T-helper 2 cell treated with Interferon-gamma antibody and Interleukin-4, amounts not matched to agents 5 μg/mL and 100 μg/mL, for 36 hours (primary cell): ENCODE results near the gene LRRC9.
"Not testable (repeated sequence)": the region's sequence is repeated elsewhere in the genome, so short reads cannot be mapped to it uniquely, and the experiment has no call there.

Experiments used
- DNase-seq: peaks from one replicate; pipeline ENCODE4 v3.0.0; 2021; ENCODE audit warnings: low spot score
- H3K27ac Mint-ChIP-seq: one replicate; pipeline ENCODE4 v1.8.0; 2021; ENCODE audit warnings: mild to moderate bottlenecking, mixed read lengths
- H3K27me3 Mint-ChIP-seq: one replicate; pipeline ENCODE4 v1.8.0; 2021; ENCODE audit warnings: low read depth, mixed read lengths
- H3K36me3 Mint-ChIP-seq: one replicate; pipeline ENCODE4 v1.8.0; 2021; ENCODE audit warnings: low read depth, mixed read lengths
- H3K4me1 Mint-ChIP-seq: one replicate; pipeline ENCODE4 v1.8.0; 2021; ENCODE audit warnings: low read depth, mixed read lengths
- H3K4me3 Mint-ChIP-seq: one replicate; pipeline ENCODE4 v1.8.0; 2022; ENCODE audit warnings: mild to moderate bottlenecking, moderate library complexity, mixed read lengths
- H3K9me3 Mint-ChIP-seq: one replicate; pipeline ENCODE4 v1.8.0; 2021; ENCODE audit warnings: mixed read lengths

Gene LRRC9

GRCh38 chr14:59920378-59920683 is 387 bp downstream of the LRRC9 start:
- no peaks in the 10 kb centered on the region for H3K36me3 Mint-ChIP-seq
- peaks cover 43% of the 10 kb centered on the region for H3K27me3 Mint-ChIP-seq
- H3K9me3 Mint-ChIP-seq, result no peaks in the 10 kb centered on the region
- H3K4me1 Mint-ChIP-seq, result peaks cover 4% of the 10 kb centered on the region
- no peak overlapping the region for H3K27ac Mint-ChIP-seq
- peak overlapping the region; percentile 28 for H3K4me3 Mint-ChIP-seq
- DNase-seq, result no peak

- no peaks in the 10 kb centered on the region for H3K9me3 Mint-ChIP-seq
- peaks cover 9% of the 10 kb centered on the region for H3K27me3 Mint-ChIP-seq
- H3K27ac Mint-ChIP-seq, result no peak overlapping the region
- H3K4me3 Mint-ChIP-seq, result no peak overlapping the region
- H3K4me1 Mint-ChIP-seq, result no peaks in the 10 kb centered on the region
- H3K36me3 Mint-ChIP-seq, result no peaks in the 10 kb centered on the region
- DNase-seq, result no peak
These were observed 5.9 kb downstream of the LRRC9 start for GRCh38 chr14:59925797-59926196.

GRCh38 chr14:59926534-59926933 is 6.6 kb downstream of the LRRC9 start:
- no peak for DNase-seq
- Mint-ChIP-seq H3K4me1 (no peaks in the 10 kb centered on the region), H3K36me3 (no peaks in the 10 kb centered on the region), H3K27me3 (peaks cover 2% of the 10 kb centered on the region), H3K9me3 (no peaks in the 10 kb centered on the region), H3K4me3 (no peak overlapping the region), H3K27ac (no peak overlapping the region)

GRCh38 chr14:59931237-59931636 is 11.3 kb downstream of the LRRC9 start:
- H3K27ac Mint-ChIP-seq, result no peak overlapping the region
- H3K4me3 Mint-ChIP-seq, result no peak overlapping the region
- DNase-seq, result no peak
- H3K4me1 Mint-ChIP-seq, result no peaks in the 10 kb centered on the region
- H3K9me3 Mint-ChIP-seq, result no peaks in the 10 kb centered on the region
- no peaks in the 10 kb centered on the region for H3K36me3 Mint-ChIP-seq
- H3K27me3 Mint-ChIP-seq, result no peaks in the 10 kb centered on the region

- H3K27ac Mint-ChIP-seq, result no peak overlapping the region
- no peaks in the 10 kb centered on the region for H3K4me1 Mint-ChIP-seq
- H3K4me3 Mint-ChIP-seq, result no peak overlapping the region
- no peak for DNase-seq
- no peaks in the 10 kb centered on the region for H3K9me3 Mint-ChIP-seq
- no peaks in the 10 kb centered on the region for H3K27me3 Mint-ChIP-seq
- H3K36me3 Mint-ChIP-seq, result no peaks in the 10 kb centered on the region
These were observed 16.2 kb downstream of the LRRC9 start for GRCh38 chr14:59936145-59936544.

- Mint-ChIP-seq H3K4me3 (no peak overlapping the region), H3K9me3 (no peaks in the 10 kb centered on the region), H3K4me1 (no peaks in the 10 kb centered on the region), H3K36me3 (no peaks in the 10 kb centered on the region), H3K27me3 (peaks cover 3% of the 10 kb centered on the region), H3K27ac (no peak overlapping the region)
- no peak for DNase-seq
These were observed 19.9 kb downstream of the LRRC9 start for GRCh38 chr14:59939828-59940227.

GRCh38 chr14:59942296-59942862 is 22.4 kb downstream of the LRRC9 start:
- not testable (repeated sequence) for H3K27me3 Mint-ChIP-seq, H3K9me3 Mint-ChIP-seq, H3K4me1 Mint-ChIP-seq, H3K36me3 Mint-ChIP-seq, H3K27ac Mint-ChIP-seq, H3K4me3 Mint-ChIP-seq, DNase-seq

- DNase-seq, result no peak
- Mint-ChIP-seq H3K4me3 (no peak overlapping the region), H3K36me3 (no peaks in the 10 kb centered on the region), H3K4me1 (no peaks in the 10 kb centered on the region), H3K27me3 (peaks cover 3% of the 10 kb centered on the region), H3K27ac (no peak overlapping the region), H3K9me3 (no peaks in the 10 kb centered on the region)
These were observed 25.0 kb downstream of the LRRC9 start for GRCh38 chr14:59944909-59945308.

GRCh38 chr14:59952141-59952540 is 32.2 kb downstream of the LRRC9 start:
- H3K36me3 Mint-ChIP-seq, result not testable (repeated sequence)

GRCh38 chr14:59957890-59958289 is 37.9 kb downstream of the LRRC9 start:
- not testable (repeated sequence) for H3K9me3 Mint-ChIP-seq, H3K4me3 Mint-ChIP-seq, H3K27ac Mint-ChIP-seq, H3K27me3 Mint-ChIP-seq, H3K36me3 Mint-ChIP-seq, DNase-seq, H3K4me1 Mint-ChIP-seq

More at GRCh38 chr14:59952141-59952540, 32.2 kb downstream of the LRRC9 start:
- not testable (repeated sequence) for DNase-seq, H3K27ac Mint-ChIP-seq, H3K4me1 Mint-ChIP-seq, H3K27me3 Mint-ChIP-seq, H3K9me3 Mint-ChIP-seq, H3K4me3 Mint-ChIP-seq

- Mint-ChIP-seq H3K36me3 (no peaks in the 10 kb centered on the region), H3K27me3 (no peaks in the 10 kb centered on the region), H3K4me3 (no peak overlapping the region), H3K27ac (no peak overlapping the region), H3K9me3 (peaks cover 8% of the 10 kb centered on the region), H3K4me1 (peaks cover 5% of the 10 kb centered on the region)
- no peak for DNase-seq
These were observed 39.7 kb downstream of the LRRC9 start for GRCh38 chr14:59959668-59960067.

GRCh38 chr14:59961518-59962062 is 41.6 kb downstream of the LRRC9 start:
- no peak overlapping the region for H3K27ac Mint-ChIP-seq
- H3K4me3 Mint-ChIP-seq, result no peak overlapping the region
- no peak for DNase-seq
- H3K27me3 Mint-ChIP-seq, result peaks cover 4% of the 10 kb centered on the region
- H3K36me3 Mint-ChIP-seq, result no peaks in the 10 kb centered on the region
- H3K9me3 Mint-ChIP-seq, result peaks cover 3% of the 10 kb centered on the region
- peaks cover 12% of the 10 kb centered on the region for H3K4me1 Mint-ChIP-seq

GRCh38 chr14:59964251-59965007 is 44.5 kb downstream of the LRRC9 start:
- no peaks in the 10 kb centered on the region for H3K9me3 Mint-ChIP-seq
- no peak for DNase-seq
- H3K27me3 Mint-ChIP-seq, result peaks cover 11% of the 10 kb centered on the region
- no peak overlapping the region for H3K27ac Mint-ChIP-seq
- H3K36me3 Mint-ChIP-seq, result no peaks in the 10 kb centered on the region
- peak overlapping the region; percentile 80 for H3K4me3 Mint-ChIP-seq
- H3K4me1 Mint-ChIP-seq, result peaks cover 12% of the 10 kb centered on the region

- Mint-ChIP-seq H3K9me3 (no peaks in the 10 kb centered on the region), H3K27ac (no peak overlapping the region), H3K4me3 (no peak overlapping the region), H3K4me1 (peaks cover 8% of the 10 kb centered on the region), H3K27me3 (peaks cover 19% of the 10 kb centered on the region), H3K36me3 (no peaks in the 10 kb centered on the region)
- DNase-seq, result no peak
These were observed 49.4 kb downstream of the LRRC9 start for GRCh38 chr14:59969319-59969718.

GRCh38 chr14:59981564-59981963 is 61.6 kb downstream of the LRRC9 start:
- Mint-ChIP-seq H3K9me3 (no peaks in the 10 kb centered on the region), H3K27ac (no peak overlapping the region)

More at GRCh38 chr14:59981564-59981963, 61.6 kb downstream of the LRRC9 start:
- no peaks in the 10 kb centered on the region for H3K4me1 Mint-ChIP-seq
- no peak overlapping the region for H3K4me3 Mint-ChIP-seq
- H3K27me3 Mint-ChIP-seq, result no peaks in the 10 kb centered on the region
- H3K36me3 Mint-ChIP-seq, result no peaks in the 10 kb centered on the region
- DNase-seq, result no peak
